Neural cell (in vitro differentiated cells): Measurements from ENCODE around the gene PPP1CA. TPM values are rescaled to one million over a fixed set of nuclear protein-coding genes. Genes with fewer than 3 reads are reported as not detected.

ENCODE experiments used
- H2AFZ ChIP-seq: fragments of 200-600, 300-800 bp; sonication (generic), shearing (Covaris generic); 2 replicates; pipeline ENCODE4 v1.6.0; 2014; ENCODE audit warnings: low read depth, mild to moderate bottlenecking, antibody characterized with exemption, low read length, moderate library complexity
- H3F3A ChIP-seq: fragments of 200-600 bp; shearing (Covaris generic); 2 replicates; pipeline ENCODE4 v1.6.1; 2016; ENCODE audit warnings: mild to moderate bottlenecking, moderate library complexity, mixed read lengths, antibody characterized with exemption, low read length; ENCODE audit not compliant: insufficient read depth, poor library complexity, severe bottlenecking
- H3K27ac ChIP-seq: fragments of 200-600, 300-800 bp; sonication (generic), shearing (Covaris generic); 2 replicates; pipeline ENCODE4 v1.5.1; 2014; ENCODE audit warnings: mild to moderate bottlenecking, low read length, moderate library complexity
- H3K27me3 ChIP-seq: fragments of 300-800, 200-600 bp; sonication (generic), shearing (Covaris generic); 2 replicates; pipeline ENCODE4 v1.6.0; 2014; ENCODE audit warnings: mild to moderate bottlenecking, low read depth, low read length, moderate library complexity; ENCODE audit not compliant: insufficient read depth
- H3K36me3 ChIP-seq: fragments of 300-800, 200-600 bp; sonication (generic), shearing (Covaris generic); 2 replicates; pipeline ENCODE4 v1.5.1; 2014; ENCODE audit warnings: mild to moderate bottlenecking, antibody characterized with exemption, low read length, moderate library complexity; ENCODE audit not compliant: insufficient read depth
- H3K4me2 ChIP-seq: fragments of 300-800, 200-600 bp; sonication (generic), shearing (Covaris generic); 2 replicates; pipeline ENCODE4 v1.6.0; 2014; ENCODE audit warnings: mild to moderate bottlenecking, low read length
- H3K4me3 ChIP-seq: fragments of 300-800, 200-600 bp; sonication (generic), shearing (Covaris generic); 2 replicates; pipeline ENCODE4 v1.5.1; 2014; ENCODE audit warnings: mild to moderate bottlenecking, low read length, moderate library complexity
- H3K79me2 ChIP-seq: fragments of 200-600 bp; shearing (Covaris generic); replicated peaks from 2 replicates; pipeline ENCODE4 v1.6.0; 2014; ENCODE audit warnings: mild to moderate bottlenecking, low read length, moderate library complexity; ENCODE audit not compliant: insufficient read depth
- H3K9ac ChIP-seq: fragments of 300-800, 200-600 bp; sonication (generic), shearing (Covaris generic); 2 replicates; pipeline ENCODE4 v1.6.1; 2016; ENCODE audit warnings: mild to moderate bottlenecking, low read length, mixed read lengths
- H3K9me2 ChIP-seq: fragments of 200-600 bp; shearing (Covaris generic); 2 replicates; pipeline ENCODE4 v1.6.1; 2016; ENCODE audit warnings: mild to moderate bottlenecking, low read length, mixed read lengths; ENCODE audit not compliant: insufficient read depth
- H3K9me3 ChIP-seq: fragments of 200-600, 300-800 bp; sonication (generic), shearing (Covaris generic); 2 replicates; pipeline ENCODE4 v1.6.1; 2016; ENCODE audit warnings: mild to moderate bottlenecking, mixed run types, low read length, moderate library complexity, mixed read lengths
- H4K20me1 ChIP-seq: fragments of 200-600 bp; shearing (Covaris generic); 2 replicates; pipeline ENCODE4 v1.6.1; 2016; ENCODE audit warnings: mild to moderate bottlenecking, mixed run types; ENCODE audit not compliant: insufficient read depth
- EP300 ChIP-seq: fragments of 450-650 bp; conservative IDR thresholded peaks from 2 replicates; pipeline ENCODE4 v1.6.1; 2014; ENCODE audit warnings: antibody characterized with exemption, mild to moderate bottlenecking, moderate library complexity; ENCODE audit not compliant: poor library complexity, severe bottlenecking
- EZH2 ChIP-seq: fragments of 200-600, 300-800 bp; shearing (Covaris generic), sonication (generic); IDR thresholded peaks from 2 replicates; pipeline ENCODE4 v1.6.1; 2014; ENCODE audit warnings: antibody characterized with exemption, low read length, borderline replicate concordance, mild to moderate bottlenecking; ENCODE audit not compliant: insufficient read depth, poor library complexity, severe bottlenecking
- MXI1 ChIP-seq: fragments of 450-650 bp; conservative IDR thresholded peaks from 2 replicates; pipeline ENCODE4 v1.6.1; 2014; ENCODE audit warnings: antibody characterized with exemption, mild to moderate bottlenecking; ENCODE audit not compliant: poor library complexity, severe bottlenecking
- POLR2AphosphoS5 ChIP-seq: IDR thresholded peaks from 2 replicates; pipeline ENCODE4 v1.6.1; 2012
- RAD21 ChIP-seq: fragments of 450-650 bp; conservative IDR thresholded peaks from 2 replicates; pipeline ENCODE4 v1.6.1; 2014; ENCODE audit warnings: antibody characterized with exemption, mild to moderate bottlenecking, moderate library complexity
- SMC3 ChIP-seq: fragments of 450-650 bp; conservative IDR thresholded peaks from 2 replicates; pipeline ENCODE4 v1.6.1; 2014; ENCODE audit warnings: antibody characterized with exemption, mild to moderate bottlenecking, moderate library complexity; ENCODE audit not compliant: poor library complexity
- TAF1 ChIP-seq: IDR thresholded peaks from 2 replicates; pipeline ENCODE4 v1.6.1; 2012; ENCODE audit warnings: low read depth
- polyA plus RNA-seq: library from polyadenylated mRNA; depleted of rRNA; stranded (reverse); fragments of >200 nt; gene quantifications from 2 replicates; pipeline ENCODE4 v1.2.3, GENCODE V29; 2014
- TF ChIP-seq, protein P1 (sequence below): IDR thresholded peaks from 2 replicates; pipeline ENCODE4 v1.6.1; 2012; ENCODE audit warnings: borderline replicate concordance
- TF ChIP-seq, protein P2 (sequence below): fragments of 450-650 bp; IDR thresholded peaks from 2 replicates; pipeline ENCODE4 v1.5.1; 2014; ENCODE audit warnings: antibody characterized with exemption, mild to moderate bottlenecking, moderate library complexity; ENCODE audit not compliant: poor library complexity, severe bottlenecking

Gene PPP1CA
- polyA plus RNA-seq, 1 donor from 2014 or later: 106 TPM

DNA sequence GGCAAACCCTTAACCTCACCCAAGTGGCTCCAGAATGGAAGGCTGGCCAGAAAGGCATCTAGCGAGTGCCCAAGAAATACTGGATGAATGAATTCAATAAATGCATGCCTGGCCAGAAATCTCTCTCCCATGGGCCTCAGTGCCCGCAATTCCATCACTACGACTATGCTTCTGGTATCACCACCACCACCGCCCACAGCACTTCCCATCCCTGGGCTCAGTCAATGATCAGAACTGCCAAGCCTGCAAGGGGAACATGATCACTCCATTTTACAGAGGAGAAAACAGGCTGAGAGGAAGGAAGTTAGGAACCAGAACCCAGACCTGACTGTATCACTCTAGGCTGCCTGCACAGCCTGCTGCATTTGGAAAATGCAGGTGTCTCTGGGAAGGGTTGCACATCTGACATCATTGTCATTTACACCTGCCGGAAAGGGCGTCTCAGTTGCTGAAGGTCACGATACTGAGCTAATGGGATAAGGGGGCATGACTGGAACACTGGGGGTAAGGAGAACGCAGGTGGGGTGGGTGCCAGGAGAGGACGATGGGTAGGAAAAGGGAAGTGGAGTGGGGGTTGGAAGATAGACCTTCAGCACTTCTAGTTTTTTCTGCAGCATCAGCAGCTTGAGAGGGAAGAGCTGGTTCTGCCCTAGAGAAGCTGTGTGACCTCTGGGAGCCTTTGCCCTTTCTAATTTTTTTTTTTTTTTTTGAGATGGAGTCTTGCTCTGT is 47.6 kb upstream of the PPP1CA start:
- Histone ChIP-seq H2AFZ (no peak overlapping the region), H3K4me2 (no peak overlapping the region), H3K9me3 (no peaks in the 10 kb centered on the region), H3K9me2 (no peaks in the 10 kb centered on the region), H3F3A (no peaks in the 10 kb centered on the region), H3K27me3 (no peaks in the 10 kb centered on the region), H3K9ac (no peak overlapping the region), H3K4me3 (no peak overlapping the region), H4K20me1 (no peaks in the 10 kb centered on the region), H3K79me2 (no peaks in the 10 kb centered on the region), H3K36me3 (no peaks in the 10 kb centered on the region), H3K27ac (no peak overlapping the region)
- TF ChIP-seq EP300 (no peak), EZH2 (no peak), POLR2AphosphoS5 (no peak), TAF1 (no peak), MXI1 (no peak), RAD21 (no peak), SMC3 (no peak)
- TF ChIP-seq, protein P1, sequence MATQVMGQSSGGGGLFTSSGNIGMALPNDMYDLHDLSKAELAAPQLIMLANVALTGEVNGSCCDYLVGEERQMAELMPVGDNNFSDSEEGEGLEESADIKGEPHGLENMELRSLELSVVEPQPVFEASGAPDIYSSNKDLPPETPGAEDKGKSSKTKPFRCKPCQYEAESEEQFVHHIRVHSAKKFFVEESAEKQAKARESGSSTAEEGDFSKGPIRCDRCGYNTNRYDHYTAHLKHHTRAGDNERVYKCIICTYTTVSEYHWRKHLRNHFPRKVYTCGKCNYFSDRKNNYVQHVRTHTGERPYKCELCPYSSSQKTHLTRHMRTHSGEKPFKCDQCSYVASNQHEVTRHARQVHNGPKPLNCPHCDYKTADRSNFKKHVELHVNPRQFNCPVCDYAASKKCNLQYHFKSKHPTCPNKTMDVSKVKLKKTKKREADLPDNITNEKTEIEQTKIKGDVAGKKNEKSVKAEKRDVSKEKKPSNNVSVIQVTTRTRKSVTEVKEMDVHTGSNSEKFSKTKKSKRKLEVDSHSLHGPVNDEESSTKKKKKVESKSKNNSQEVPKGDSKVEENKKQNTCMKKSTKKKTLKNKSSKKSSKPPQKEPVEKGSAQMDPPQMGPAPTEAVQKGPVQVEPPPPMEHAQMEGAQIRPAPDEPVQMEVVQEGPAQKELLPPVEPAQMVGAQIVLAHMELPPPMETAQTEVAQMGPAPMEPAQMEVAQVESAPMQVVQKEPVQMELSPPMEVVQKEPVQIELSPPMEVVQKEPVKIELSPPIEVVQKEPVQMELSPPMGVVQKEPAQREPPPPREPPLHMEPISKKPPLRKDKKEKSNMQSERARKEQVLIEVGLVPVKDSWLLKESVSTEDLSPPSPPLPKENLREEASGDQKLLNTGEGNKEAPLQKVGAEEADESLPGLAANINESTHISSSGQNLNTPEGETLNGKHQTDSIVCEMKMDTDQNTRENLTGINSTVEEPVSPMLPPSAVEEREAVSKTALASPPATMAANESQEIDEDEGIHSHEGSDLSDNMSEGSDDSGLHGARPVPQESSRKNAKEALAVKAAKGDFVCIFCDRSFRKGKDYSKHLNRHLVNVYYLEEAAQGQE: no peak
- TF ChIP-seq, protein P2, sequence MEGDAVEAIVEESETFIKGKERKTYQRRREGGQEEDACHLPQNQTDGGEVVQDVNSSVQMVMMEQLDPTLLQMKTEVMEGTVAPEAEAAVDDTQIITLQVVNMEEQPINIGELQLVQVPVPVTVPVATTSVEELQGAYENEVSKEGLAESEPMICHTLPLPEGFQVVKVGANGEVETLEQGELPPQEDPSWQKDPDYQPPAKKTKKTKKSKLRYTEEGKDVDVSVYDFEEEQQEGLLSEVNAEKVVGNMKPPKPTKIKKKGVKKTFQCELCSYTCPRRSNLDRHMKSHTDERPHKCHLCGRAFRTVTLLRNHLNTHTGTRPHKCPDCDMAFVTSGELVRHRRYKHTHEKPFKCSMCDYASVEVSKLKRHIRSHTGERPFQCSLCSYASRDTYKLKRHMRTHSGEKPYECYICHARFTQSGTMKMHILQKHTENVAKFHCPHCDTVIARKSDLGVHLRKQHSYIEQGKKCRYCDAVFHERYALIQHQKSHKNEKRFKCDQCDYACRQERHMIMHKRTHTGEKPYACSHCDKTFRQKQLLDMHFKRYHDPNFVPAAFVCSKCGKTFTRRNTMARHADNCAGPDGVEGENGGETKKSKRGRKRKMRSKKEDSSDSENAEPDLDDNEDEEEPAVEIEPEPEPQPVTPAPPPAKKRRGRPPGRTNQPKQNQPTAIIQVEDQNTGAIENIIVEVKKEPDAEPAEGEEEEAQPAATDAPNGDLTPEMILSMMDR: no peak

DNA sequence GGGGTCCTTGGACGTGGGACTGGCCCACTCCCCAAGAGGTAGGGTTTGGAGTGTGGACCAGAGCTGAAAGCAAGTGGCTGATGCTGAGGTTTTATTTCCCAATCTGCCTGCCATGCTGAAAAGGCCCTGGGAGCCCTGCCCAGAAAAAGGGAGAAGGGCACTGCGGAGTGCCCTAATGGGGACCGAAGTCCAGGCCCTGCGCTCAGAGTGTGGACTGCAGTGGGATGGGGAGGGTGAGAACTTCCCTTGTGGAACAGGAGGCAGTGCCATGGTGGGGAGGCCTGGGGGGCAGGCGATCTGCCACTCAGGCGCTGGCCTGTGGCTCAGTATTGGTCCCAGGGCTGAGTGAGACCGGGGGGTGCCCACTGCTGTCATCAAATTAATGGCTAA is 46.6 kb upstream of the PPP1CA start:
- Histone ChIP-seq H4K20me1 (no peaks in the 10 kb centered on the region), H3K9me3 (no peaks in the 10 kb centered on the region), H3K9me2 (no peaks in the 10 kb centered on the region), H3K4me2 (no peak overlapping the region), H3K79me2 (no peaks in the 10 kb centered on the region), H3K9ac (no peak overlapping the region), H3K36me3 (no peaks in the 10 kb centered on the region), H3K4me3 (no peak overlapping the region), H3F3A (no peaks in the 10 kb centered on the region), H3K27ac (no peak overlapping the region), H3K27me3 (no peaks in the 10 kb centered on the region), H2AFZ (no peak overlapping the region)
- TF ChIP-seq EP300: no peak
- TF ChIP-seq EZH2: no peak
- TF ChIP-seq RAD21: no peak
- TF ChIP-seq, protein P2: no peak
- TF ChIP-seq POLR2AphosphoS5: no peak
- TF ChIP-seq MXI1: no peak
- TF ChIP-seq SMC3: no peak
- no peak for TF ChIP-seq TAF1
- TF ChIP-seq, protein P1: no peak
